ENCODE data around the gene ABHD14A. TPM values are rescaled to one million over a fixed set of nuclear protein-coding genes. Genes with fewer than 3 reads are reported as not detected.

The ABHD14A gene
- total RNA-seq, 4 donors from 2014 or later, result 1.8 to 16.6 (median 10.5) TPM

GRCh38 chr3:52029535-52029934 lies 54.7 kb downstream of the ABHD14A start:
- Histone ChIP-seq H3K9me3 (no peaks in the 10 kb centered on the region), H3K27me3 (no peaks in the 10 kb centered on the region), H3K4me1 (no peaks in the 10 kb centered on the region), H3K36me3 (no peaks in the 10 kb centered on the region), H3K27ac (no peak overlapping the region), H3K4me3 (no peak overlapping the region)
- DNase-seq, result no peak
- no peak for TF ChIP-seq CTCF (IDR thresholded peaks at IDR 0.05)
- TF ChIP-seq POLR2A (IDR thresholded peaks at IDR 0.05), result no peak
- intact Hi-C loops (cut with DNase I; ENCODE audit: low total_unique reads), result no loop called here

Small RNAs within 50 kb of the gene (small RNA-seq; reads per million reads assigned to genes)
- gene AC115284.1, result not detected

Other genes starting within 250 kb of the ABHD14A start
- gene IQCF6, start 195.8 kb upstream of the ABHD14A start, total RNA-seq, result not detected
- gene IQCF2, start 113.4 kb upstream of the ABHD14A start, total RNA-seq, result not detected
- not detected for gene IQCF5, start 99.5 kb upstream of the ABHD14A start, total RNA-seq
- gene IQCF1, start 71.7 kb upstream of the ABHD14A start, total RNA-seq, result not detected
- 10 to 100 TPM in 2 of 4 donors, 1 to 10 TPM in 2; 4.4 to 20.5 (median 11.6) TPM for gene RRP9, start 33.2 kb upstream of the ABHD14A start, total RNA-seq
- 10 to 100 TPM in 2 of 4 donors, 1 to 10 TPM in 2; 5.1 to 22.4 (median 11.4) TPM for gene PARP3, start 32.7 kb upstream of the ABHD14A start, total RNA-seq
- gene GPR62, start 19.7 kb upstream of the ABHD14A start, total RNA-seq, result 1 to 10 TPM in 1 of 4 donors, under 1 TPM in 2, not detected in 1; 0.28 to 8.2 (median 0.34) TPM
- gene PCBP4, start 7.6 kb upstream of the ABHD14A start, total RNA-seq, result 100 to 1,000 TPM in 2 of 4 donors, 10 to 100 TPM in 2; 39.7 to 261 (median 159) TPM
- gene ABHD14B, start 1.0 kb upstream of the ABHD14A start, total RNA-seq, result 10 to 100 TPM; 15.6 to 52.4 (median 39.6) TPM
- gene ACY1, start 8.5 kb downstream of the ABHD14A start, total RNA-seq, result 10 to 100 TPM in 2 of 4 donors, 1 to 10 TPM in 1, not detected in 1; 1.3 to 19.0 (median 12.4) TPM
- gene RPL29, start 20.8 kb downstream of the ABHD14A start, total RNA-seq, result 1,000 to 10,000 TPM in 3 of 4 donors, 100 to 1,000 TPM in 1; 696 to 2,362 (median 1,238) TPM
- gene DUSP7, start 81.5 kb downstream of the ABHD14A start, total RNA-seq, result 10 to 100 TPM in 3 of 4 donors, 1 to 10 TPM in 1; 5.6 to 39.1 (median 12.3) TPM
- 1 to 10 TPM in 3 of 4 donors, not detected in 1; 1.1 to 4.8 (median 4.7) TPM for gene POC1A, start 179.4 kb downstream of the ABHD14A start, total RNA-seq
- gene ALAS1, start 223.1 kb downstream of the ABHD14A start, total RNA-seq, result 10 to 100 TPM in 3 of 4 donors, 1 to 10 TPM in 1; 4.9 to 56.2 (median 36.2) TPM

All from uterus (tissue), 4 donors.